GM12878 (cell line): ENCODE data around the gene HASPIN.

Source experiments
- CBFB ChIP-seq: IDR thresholded peaks from 2 replicates; pipeline ENCODE4 v1.6.1; 2016; ENCODE audit warnings: antibody characterized with exemption, low read depth
- CTCF ChIP-seq, 3 experiments: IDR thresholded peaks in 2 of 3; conservative IDR thresholded peaks in 1 of 3; 2 replicates each; pipeline ENCODE4 v1.5.1; 2011; ENCODE audit warnings: low read depth in 3 of 3, low read length in 3 of 3, mild to moderate bottlenecking in 3 of 3, control low read depth in 2 of 3, moderate library complexity in 2 of 3, inconsistent platforms in 1 of 3, mixed read lengths in 1 of 3; ENCODE audit not compliant: control insufficient read depth in 2 of 3, insufficient read depth in 1 of 3; ENCODE audit errors: extremely low read depth in 1 of 3
- EZH2 ChIP-seq: IDR thresholded peaks from 2 replicates; pipeline ENCODE4 v1.6.1; 2012; ENCODE audit warnings: low read depth, mild to moderate bottlenecking, control low read depth, inconsistent platforms, low read length, borderline replicate concordance; ENCODE audit not compliant: control insufficient read depth
- GABPA ChIP-seq: IDR thresholded peaks from 2 replicates; pipeline ENCODE4 v1.6.1; 2014; ENCODE audit warnings: antibody characterized with exemption, low read depth, mild to moderate bottlenecking, inconsistent platforms
- HDGF ChIP-seq: fragments of 450-650 bp; IDR thresholded peaks from 2 replicates; pipeline ENCODE4 v1.6.1; 2016; ENCODE audit warnings: antibody characterized with exemption
- RFX5 ChIP-seq: IDR thresholded peaks from 2 replicates; pipeline ENCODE4 v1.6.1; 2011; ENCODE audit warnings: low read depth, low read length, improper control_type of control experiment
- TAF1 ChIP-seq: IDR thresholded peaks from 2 replicates; pipeline ENCODE4 v1.6.1; 2011; ENCODE audit warnings: mild to moderate bottlenecking, low read depth, low read length, borderline replicate concordance
- YY1 ChIP-seq: IDR thresholded peaks from 2 replicates; pipeline ENCODE4 v1.6.1; 2011; ENCODE audit warnings: low read depth, mild to moderate bottlenecking, low read length
- ZNF24 ChIP-seq: fragments of 450-650 bp; IDR thresholded peaks from 2 replicates; pipeline ENCODE4 v1.6.1; 2017; ENCODE audit warnings: antibody characterized with exemption, mild to moderate bottlenecking
- ZNF592 ChIP-seq: fragments of 450-650 bp; IDR thresholded peaks from 2 replicates; pipeline ENCODE4 v1.6.1; 2017; ENCODE audit warnings: mild to moderate bottlenecking, moderate library complexity

- TF ChIP-seq CTCF (IDR thresholded peaks at IDR 0.05 in 2 of 3, conservative IDR thresholded peaks at IDR 0.05 in 1 of 3; ENCODE audit: control insufficient read depth in 2 of 3, extremely low read depth in 1 of 3, insufficient read depth in 1 of 3, low read depth in 3 of 3, low read length in 3 of 3) (no peak), ZNF592 (no peak), YY1 (peak; percentile 72; the same call in 1 of the 2 replicates), GABPA (no peak), HDGF (no peak), RFX5 (no peak), CBFB (peak; percentile 96), ZNF24 (no peak), EZH2 (no peak), TAF1 (no peak)
Measured at GRCh38 chr17:3693829-3694231, 29.9 kb upstream of the HASPIN start.
